BLaER1 (cell line): ENCODE measurements around the gene CPD.
"Not testable (repeated sequence)": the region's sequence is repeated elsewhere in the genome, so short reads cannot be mapped to it uniquely, and the experiment has no call there.

Source experiments
- H3K27ac ChIP-seq: shearing (Covaris generic); formaldehyde crosslinking; 2 replicates; pipeline ENCODE4 v1.8.1; 2022
- H3K27me3 ChIP-seq: shearing (Covaris generic); formaldehyde crosslinking; 2 replicates; pipeline ENCODE4 v1.8.1; 2022
- H3K36me3 ChIP-seq: shearing (Covaris generic); formaldehyde crosslinking; 2 replicates; pipeline ENCODE4 v1.8.1; 2022
- H3K4me1 ChIP-seq: shearing (Covaris generic); formaldehyde crosslinking; 2 replicates; pipeline ENCODE4 v1.8.1; 2022
- H3K4me2 ChIP-seq: shearing (Covaris generic); formaldehyde crosslinking; 2 replicates; pipeline ENCODE4 v1.8.1; 2022
- H3K4me3 ChIP-seq: shearing (Covaris generic); formaldehyde crosslinking; 2 replicates; pipeline ENCODE4 v1.8.1; 2022
- H3K9ac ChIP-seq: shearing (Covaris generic); formaldehyde crosslinking; 2 replicates; pipeline ENCODE4 v1.8.1; 2022
- H3K9me3 ChIP-seq: shearing (Covaris generic); formaldehyde crosslinking; 2 replicates; pipeline ENCODE4 v1.8.1; 2022
- H4K20me1 ChIP-seq: shearing (Covaris generic); formaldehyde crosslinking; 2 replicates; pipeline ENCODE4 v1.8.1; 2022
- Cebpa-rat ChIP-seq: shearing (Covaris generic); IDR thresholded peaks from 2 replicates; pipeline ENCODE4 v1.8.1; 2022

The CPD gene

DNA sequence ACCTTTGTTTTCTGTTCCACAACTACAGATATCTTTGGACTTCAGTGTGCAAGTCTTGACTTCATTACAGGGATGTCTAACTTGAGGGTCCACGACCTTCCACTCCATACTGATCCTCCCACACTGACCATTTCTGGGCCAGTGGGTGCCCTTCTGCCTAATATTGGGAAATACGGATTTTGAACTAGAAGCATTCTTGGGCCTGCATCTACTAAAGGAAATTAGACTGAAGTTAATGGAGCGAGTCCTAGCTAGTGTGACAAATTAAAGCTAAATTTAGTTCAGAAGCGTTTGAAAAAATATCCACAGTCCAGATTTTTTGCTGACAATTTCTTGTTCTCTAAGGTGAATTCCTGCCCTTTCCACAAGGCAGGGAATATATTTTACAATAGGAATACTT lies 34.9 kb upstream of the CPD start:
- TF ChIP-seq Cebpa-rat: no peak
- Histone ChIP-seq H3K27me3 (no peaks in the 10 kb centered on the region), H3K9me3 (no peaks in the 10 kb centered on the region), H3K4me1 (peaks cover 13% of the 10 kb centered on the region), H3K4me3 (no peak overlapping the region), H4K20me1 (no peaks in the 10 kb centered on the region), H3K4me2 (peak overlapping the region; percentile 29; the same call in 1 of the 2 replicates), H3K9ac (no peak overlapping the region), H3K36me3 (no peaks in the 10 kb centered on the region), H3K27ac (no peak overlapping the region)

- Histone ChIP-seq H3K4me1 (peaks cover 13% of the 10 kb centered on the region), H3K36me3 (no peaks in the 10 kb centered on the region), H3K4me3 (no peak overlapping the region), H3K27ac (no peak overlapping the region), H3K27me3 (no peaks in the 10 kb centered on the region), H3K9me3 (no peaks in the 10 kb centered on the region), H4K20me1 (no peaks in the 10 kb centered on the region), H3K4me2 (peak overlapping the region; percentile 29), H3K9ac (no peak overlapping the region)
- no peak for TF ChIP-seq Cebpa-rat
Measured at GRCh38 chr17:30344283-30345088, 34.2 kb upstream of the CPD start.

GRCh38 chr17:30345089-30345433 lies 33.7 kb upstream of the CPD start:
- Histone ChIP-seq H3K9me3 (no peaks in the 10 kb centered on the region), H3K4me1 (peaks cover 13% of the 10 kb centered on the region)

GRCh38 chr17:30345527-30346075 lies 33.1 kb upstream of the CPD start:
- H3K27me3 ChIP-seq: no peaks in the 10 kb centered on the region
- H3K4me2 ChIP-seq: no peak overlapping the region
- H3K27ac ChIP-seq: no peak overlapping the region
- H3K4me1 ChIP-seq: peaks cover 13% of the 10 kb centered on the region
- H3K9me3 ChIP-seq: no peaks in the 10 kb centered on the region
- no peak overlapping the region for H3K4me3 ChIP-seq
- H3K36me3 ChIP-seq: no peaks in the 10 kb centered on the region
- H3K9ac ChIP-seq: no peak overlapping the region
- TF ChIP-seq Cebpa-rat: no peak
- no peaks in the 10 kb centered on the region for H4K20me1 ChIP-seq

More at GRCh38 chr17:30345089-30345433, 33.7 kb upstream of the CPD start:
- no peak overlapping the region; the same call in 1 of the 2 replicates for H3K4me2 ChIP-seq
- no peak overlapping the region for H3K27ac ChIP-seq
- no peak for TF ChIP-seq Cebpa-rat
- no peaks in the 10 kb centered on the region for H4K20me1 ChIP-seq
- H3K36me3 ChIP-seq: no peaks in the 10 kb centered on the region
- H3K9ac ChIP-seq: no peak overlapping the region
- no peaks in the 10 kb centered on the region for H3K27me3 ChIP-seq
- H3K4me3 ChIP-seq: no peak overlapping the region

DNA sequence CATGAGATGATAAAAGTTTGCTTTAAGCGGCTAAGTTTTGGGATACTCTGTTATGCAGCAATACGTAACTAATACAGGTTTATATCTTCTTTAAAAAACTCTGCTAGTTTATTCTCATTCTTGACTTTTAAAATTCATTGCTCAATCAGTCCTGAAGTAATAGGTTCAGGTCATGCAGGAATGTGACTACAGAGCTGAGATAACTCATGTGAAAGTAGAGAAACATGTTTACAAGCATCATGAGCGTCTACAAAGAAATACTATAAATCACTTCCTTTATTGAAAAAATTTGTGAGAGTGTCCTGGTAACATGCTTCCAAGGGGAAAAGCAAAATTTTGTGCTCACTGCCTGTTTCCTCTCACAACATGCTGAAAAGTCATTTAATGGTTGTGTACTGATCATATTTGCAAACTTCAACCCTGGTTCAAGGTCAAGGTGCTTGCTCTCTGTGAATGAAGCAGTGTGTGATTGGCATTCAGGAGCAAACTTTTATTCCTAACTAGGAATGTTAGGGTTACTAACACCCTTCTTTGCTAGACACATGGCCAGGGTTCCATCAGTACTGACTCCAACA lies 32.4 kb upstream of the CPD start:
- no peak overlapping the region for H3K4me2 ChIP-seq
- TF ChIP-seq Cebpa-rat: no peak

DNA sequence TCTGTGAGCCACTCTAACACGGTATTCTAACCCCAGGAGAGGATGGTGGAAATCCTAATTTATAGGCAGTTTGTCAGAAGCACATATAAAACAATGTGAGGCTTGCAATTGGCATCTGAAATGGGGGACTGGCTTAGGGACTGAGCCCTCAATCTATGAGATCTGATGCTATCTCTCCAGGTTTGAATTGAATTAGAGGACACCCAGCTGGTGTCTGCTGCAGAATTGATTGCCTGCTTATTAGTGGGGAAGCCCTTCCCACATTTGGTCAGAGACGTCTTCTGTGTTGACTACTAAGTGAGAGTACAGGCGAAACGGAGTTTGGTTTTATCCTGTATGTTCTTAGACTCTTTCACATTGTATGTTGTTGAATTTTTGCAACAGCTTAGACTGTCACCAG lies 31.2 kb upstream of the CPD start:
- peaks cover 13% of the 10 kb centered on the region for H3K4me1 ChIP-seq
- H3K27me3 ChIP-seq: no peaks in the 10 kb centered on the region
- H3K36me3 ChIP-seq: no peaks in the 10 kb centered on the region
- no peaks in the 10 kb centered on the region for H3K9me3 ChIP-seq
- no peak overlapping the region for H3K27ac ChIP-seq
- no peaks in the 10 kb centered on the region for H4K20me1 ChIP-seq
- H3K4me3 ChIP-seq: no peak overlapping the region
- no peak overlapping the region for H3K9ac ChIP-seq
- no peak overlapping the region for H3K4me2 ChIP-seq
- no peak for TF ChIP-seq Cebpa-rat

More for the DNA sequence above, 32.4 kb upstream of the CPD start:
- Histone ChIP-seq H3K27ac (no peak overlapping the region), H3K4me1 (peaks cover 13% of the 10 kb centered on the region), H3K9me3 (no peaks in the 10 kb centered on the region), H3K9ac (no peak overlapping the region), H4K20me1 (no peaks in the 10 kb centered on the region), H3K27me3 (no peaks in the 10 kb centered on the region), H3K4me3 (no peak overlapping the region), H3K36me3 (no peaks in the 10 kb centered on the region)

- no peaks in the 10 kb centered on the region for H4K20me1 ChIP-seq
- no peak for TF ChIP-seq Cebpa-rat
- no peaks in the 10 kb centered on the region for H3K27me3 ChIP-seq
- no peak overlapping the region for H3K4me2 ChIP-seq
- H3K9me3 ChIP-seq: no peaks in the 10 kb centered on the region
- no peak overlapping the region for H3K27ac ChIP-seq
- no peak overlapping the region for H3K4me3 ChIP-seq
- H3K36me3 ChIP-seq: no peaks in the 10 kb centered on the region
- no peak overlapping the region for H3K9ac ChIP-seq
- H3K4me1 ChIP-seq: peaks cover 6% of the 10 kb centered on the region
Measured at GRCh38 chr17:30349252-30349651, 29.5 kb upstream of the CPD start.

- not testable (repeated sequence) for H3K27me3 ChIP-seq, H3K4me2 ChIP-seq, H3K4me1 ChIP-seq, H3K9me3 ChIP-seq, H3K9ac ChIP-seq, H3K4me3 ChIP-seq, H3K36me3 ChIP-seq, H3K27ac ChIP-seq, H4K20me1 ChIP-seq
Measured at GRCh38 chr17:30351263-30351662, 27.5 kb upstream of the CPD start.

DNA sequence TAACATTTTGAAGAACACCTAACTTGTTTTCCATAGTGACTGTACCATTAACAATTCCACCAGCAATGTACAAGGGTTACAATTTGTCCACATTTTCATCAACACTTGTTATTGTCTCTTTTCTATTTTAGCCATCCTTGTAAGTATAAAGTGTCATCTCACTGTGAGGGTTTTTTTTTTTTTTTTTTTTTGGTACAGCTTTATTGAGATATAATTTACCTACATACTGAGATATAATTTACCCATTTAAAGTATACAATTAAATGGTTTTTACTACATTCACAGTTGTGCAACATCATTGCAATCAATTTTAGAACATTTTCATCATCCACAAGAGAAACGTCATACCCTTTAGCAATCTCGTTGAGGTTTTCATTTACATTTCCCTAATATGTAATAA lies 27.0 kb upstream of the CPD start:
- no peak overlapping the region for H3K9ac ChIP-seq
- no peaks in the 10 kb centered on the region for H3K9me3 ChIP-seq
- no peak overlapping the region for H3K4me2 ChIP-seq
- H4K20me1 ChIP-seq: no peaks in the 10 kb centered on the region
- H3K4me1 ChIP-seq: no peaks in the 10 kb centered on the region
- H3K27ac ChIP-seq: no peak overlapping the region
- H3K27me3 ChIP-seq: no peaks in the 10 kb centered on the region
- H3K36me3 ChIP-seq: no peaks in the 10 kb centered on the region
- no peak overlapping the region for H3K4me3 ChIP-seq
- no peak for TF ChIP-seq Cebpa-rat

DNA sequence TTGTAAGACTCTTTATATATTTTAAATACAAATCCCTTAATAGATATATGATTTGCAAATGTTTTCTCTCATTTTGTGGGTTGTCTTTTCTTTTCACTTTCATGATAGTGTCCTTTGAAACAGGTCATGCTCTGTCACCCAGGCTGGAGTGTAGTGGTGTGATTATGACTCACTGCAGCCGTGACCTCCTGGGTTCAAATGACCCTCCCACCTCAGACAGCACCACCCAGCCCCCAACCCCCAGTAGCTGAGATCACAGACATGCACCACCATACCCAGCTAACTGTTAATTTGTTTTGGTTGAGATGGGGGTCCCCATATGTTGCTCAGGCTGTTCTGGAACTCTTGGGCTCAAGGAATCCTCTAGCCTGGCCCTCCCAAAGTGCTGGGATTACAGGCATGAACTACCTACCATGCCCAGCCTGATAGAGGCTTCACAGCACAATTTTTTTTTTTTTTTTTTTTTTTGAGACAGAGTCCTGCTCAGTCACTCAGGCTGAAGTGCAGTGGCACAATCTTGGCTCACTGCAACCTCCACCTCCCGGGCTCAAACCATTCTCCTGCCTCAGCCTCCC lies 26.4 kb upstream of the CPD start:
- H3K27me3 ChIP-seq: no peaks in the 10 kb centered on the region
- H3K27ac ChIP-seq: no peak overlapping the region
- no peaks in the 10 kb centered on the region for H3K36me3 ChIP-seq
- no peak overlapping the region for H3K4me2 ChIP-seq
- TF ChIP-seq Cebpa-rat: no peak
- H3K4me1 ChIP-seq: no peaks in the 10 kb centered on the region
- no peaks in the 10 kb centered on the region for H4K20me1 ChIP-seq
- H3K4me3 ChIP-seq: no peak overlapping the region
- H3K9ac ChIP-seq: no peak overlapping the region
- no peaks in the 10 kb centered on the region for H3K9me3 ChIP-seq
